Amniotic stem cell (primary cell): ENCODE results near the gene HPX.
"Not testable (repeated sequence)": the region's sequence is repeated elsewhere in the genome, so short reads cannot be mapped to it uniquely, and the experiment has no call there.

Experiments used
- DNase-seq: peaks from one replicate; lab custom pipeline; 2025; lab: John Stamatoyannopoulos, UW

HPX gene

GRCh38 chr11:6414874-6415328 lies 25.9 kb downstream of the HPX start:
- DNase-seq, result no peak

DNA sequence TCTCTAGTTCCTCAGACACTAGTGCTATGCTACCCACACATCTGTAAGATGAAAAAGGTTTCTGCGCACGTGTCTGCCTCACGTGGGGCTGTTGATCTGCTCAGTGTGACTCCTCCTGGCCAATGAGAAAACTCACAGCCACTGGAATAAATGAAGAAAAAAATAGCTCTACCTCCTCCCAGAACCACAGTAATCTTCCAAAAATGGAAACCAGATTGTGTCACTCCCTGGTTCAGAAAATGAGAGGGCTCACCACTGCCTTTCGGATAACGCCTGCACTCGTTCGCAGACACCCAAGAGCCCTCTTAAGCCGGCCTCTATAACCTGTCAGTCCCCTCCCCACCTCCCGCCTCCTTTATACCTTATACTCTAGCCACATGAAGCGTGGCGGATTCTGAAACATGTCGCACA lies 27.0 kb downstream of the HPX start:
- DNase-seq, result no peak

- no peak for DNase-seq
Measured at GRCh38 chr11:6411594-6412031, 29.2 kb downstream of the HPX start.

DNA sequence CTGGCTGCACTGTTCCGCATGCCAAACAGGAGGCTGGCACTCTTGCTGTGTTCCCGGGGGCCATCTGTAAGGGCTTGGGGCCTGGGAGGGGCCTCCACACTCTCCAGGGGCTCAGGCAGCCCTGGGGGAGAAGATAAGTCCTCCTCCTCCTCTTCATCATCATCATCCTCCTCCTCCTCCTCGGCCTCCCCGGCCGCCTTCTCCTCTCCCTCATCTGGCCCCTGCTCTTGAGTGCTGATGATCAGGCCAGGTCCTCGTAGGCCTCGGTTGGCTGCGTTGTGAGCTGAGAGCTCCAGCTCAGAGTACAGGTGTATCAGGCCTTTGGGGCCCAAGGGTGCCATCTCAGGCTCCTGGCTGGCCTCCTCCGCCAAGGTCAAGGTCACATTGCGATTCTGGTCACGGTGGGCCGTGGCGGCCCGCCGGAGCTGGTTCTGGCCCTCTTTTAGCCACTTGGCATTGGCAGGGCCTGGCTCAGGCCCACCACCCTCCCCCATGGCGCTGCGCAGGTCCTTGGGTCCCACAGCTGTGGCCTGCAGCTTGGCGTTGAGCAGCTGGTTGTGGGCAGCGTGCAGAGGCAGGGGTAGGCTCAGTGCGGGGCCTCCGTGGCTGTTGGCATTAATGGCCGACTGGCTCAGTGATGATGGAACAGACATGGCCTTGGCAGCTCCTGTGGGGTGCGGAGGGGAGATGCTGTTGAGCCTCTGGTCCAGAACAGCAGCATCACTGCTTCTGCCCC lies 29.9 kb downstream of the HPX start:
- DNase-seq, result no peak

DNA sequence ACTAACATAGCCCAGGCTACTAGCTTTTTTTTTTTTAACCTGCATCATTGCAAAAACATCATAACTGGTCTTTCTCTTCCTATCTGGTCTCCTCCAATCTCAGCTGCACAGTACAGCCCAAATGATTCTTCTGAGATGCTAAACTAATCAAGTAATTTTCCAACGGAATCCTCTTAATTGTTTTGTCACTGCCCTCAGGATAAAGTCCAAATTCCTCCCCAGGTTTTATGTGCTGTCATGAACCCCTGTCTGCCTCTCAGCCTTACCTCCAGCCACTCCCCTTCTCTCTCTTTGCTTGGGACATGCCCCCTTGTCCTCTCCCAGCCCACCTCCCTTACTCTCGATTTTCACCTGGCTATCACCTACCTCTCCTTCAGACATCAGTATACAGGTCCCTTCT lies 34.4 kb downstream of the HPX start:
- DNase-seq, result no peak

DNA sequence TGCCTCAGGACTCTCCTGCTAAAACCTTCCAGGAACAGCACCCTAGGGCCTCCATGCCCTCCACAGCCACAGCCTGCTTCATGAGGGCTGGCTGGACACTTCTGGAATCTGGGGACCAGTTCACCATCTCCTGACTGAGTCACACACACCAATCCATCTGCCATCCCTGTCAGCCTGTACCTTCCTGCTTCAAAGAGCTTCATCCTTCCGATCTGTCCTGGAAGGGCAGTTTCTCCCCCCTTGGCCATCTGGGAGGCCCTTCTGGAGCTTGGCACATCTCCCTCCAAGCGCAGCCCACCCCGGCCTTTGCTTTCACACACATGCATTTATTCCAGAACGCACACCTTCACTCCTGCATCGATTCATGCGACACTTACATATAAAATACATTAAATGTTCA lies 34.9 kb downstream of the HPX start:
- DNase-seq, result no peak

DNA sequence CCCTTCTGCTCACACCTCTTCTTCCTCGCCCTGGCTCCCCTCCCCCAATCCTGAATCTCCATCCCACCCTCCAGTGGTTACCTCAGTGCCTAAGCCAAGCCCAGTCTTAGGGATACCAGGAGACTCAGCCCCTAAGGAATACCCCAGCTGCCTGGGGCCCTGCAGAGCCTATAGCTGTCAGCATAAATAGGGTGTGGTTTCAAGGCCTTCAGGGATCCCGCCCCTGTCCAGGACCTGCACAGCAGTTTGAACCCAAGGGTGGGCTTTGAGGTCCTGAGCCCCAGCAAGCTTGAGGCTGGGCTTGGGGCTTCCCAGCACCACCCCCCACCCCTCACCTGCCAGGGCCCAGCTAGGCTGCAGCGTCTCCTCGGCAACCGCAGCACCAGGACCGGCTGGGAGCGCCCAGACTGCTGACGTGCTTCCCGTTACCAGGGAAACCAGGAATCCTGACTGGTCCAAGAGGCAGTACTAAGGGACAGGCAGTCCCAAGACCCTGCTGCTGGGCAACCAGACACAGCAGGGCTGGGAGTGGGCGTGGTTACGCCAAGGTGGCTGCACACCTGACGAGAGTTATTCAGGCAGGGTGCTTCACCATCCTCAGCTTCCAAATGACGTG lies 35.6 kb downstream of the HPX start:
- no peak for DNase-seq

DNA sequence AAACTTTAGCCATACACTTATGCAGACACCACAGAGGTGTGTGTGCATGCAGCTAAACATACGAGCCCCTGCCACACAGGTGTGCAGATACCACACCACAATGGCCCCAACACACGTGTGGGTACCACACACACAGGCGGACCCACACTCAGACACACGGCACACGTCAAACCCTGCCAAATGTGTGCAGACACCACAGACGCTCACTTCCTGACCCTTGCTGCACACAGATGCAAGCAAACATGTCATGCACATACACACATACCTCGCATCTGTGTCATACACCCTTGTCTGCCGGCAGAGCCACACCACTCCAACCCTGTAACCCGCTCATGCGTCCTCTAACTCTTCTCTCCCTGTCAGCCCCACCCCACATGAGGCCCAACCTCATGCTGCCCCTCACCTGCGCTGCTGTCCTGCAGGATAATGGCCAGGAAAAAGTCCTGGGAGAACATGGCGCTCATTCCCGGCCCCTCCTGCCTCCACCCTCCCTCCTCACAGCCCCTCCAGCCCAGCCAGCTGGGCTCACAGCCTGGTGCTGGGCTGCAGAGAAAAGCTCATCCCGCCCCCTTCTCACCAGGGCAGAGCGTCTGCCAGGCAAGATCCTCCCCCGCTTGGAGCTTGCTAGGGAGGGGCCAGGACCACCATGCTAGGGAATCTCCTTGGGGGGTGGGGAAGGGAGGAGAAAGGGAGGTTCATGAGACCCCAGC lies 36.3 kb downstream of the HPX start:
- no peak for DNase-seq

DNA sequence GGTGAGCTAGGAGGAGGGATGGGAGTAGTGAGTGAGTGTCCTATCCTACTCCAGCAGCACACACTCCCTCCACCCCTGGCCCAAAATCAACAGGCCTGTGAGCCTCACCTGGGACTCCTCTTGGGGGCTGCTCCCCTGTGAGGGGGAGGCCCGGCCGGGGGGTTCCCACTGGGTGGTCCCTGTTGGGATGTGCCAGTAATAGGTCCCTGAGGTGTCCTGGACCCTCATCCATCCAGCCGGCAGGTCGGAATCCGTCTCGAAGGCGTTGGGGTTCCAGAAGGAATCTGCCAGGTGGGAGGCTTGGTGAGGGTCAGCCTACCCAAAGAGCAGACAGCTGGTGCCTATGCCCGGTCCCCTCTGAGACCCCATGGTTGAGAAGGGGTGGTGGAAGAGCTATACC lies 37.2 kb downstream of the HPX start:
- no peak for DNase-seq

GRCh38 chr11:6402561-6402981 lies 38.2 kb downstream of the HPX start:
- DNase-seq, result no peak

DNA sequence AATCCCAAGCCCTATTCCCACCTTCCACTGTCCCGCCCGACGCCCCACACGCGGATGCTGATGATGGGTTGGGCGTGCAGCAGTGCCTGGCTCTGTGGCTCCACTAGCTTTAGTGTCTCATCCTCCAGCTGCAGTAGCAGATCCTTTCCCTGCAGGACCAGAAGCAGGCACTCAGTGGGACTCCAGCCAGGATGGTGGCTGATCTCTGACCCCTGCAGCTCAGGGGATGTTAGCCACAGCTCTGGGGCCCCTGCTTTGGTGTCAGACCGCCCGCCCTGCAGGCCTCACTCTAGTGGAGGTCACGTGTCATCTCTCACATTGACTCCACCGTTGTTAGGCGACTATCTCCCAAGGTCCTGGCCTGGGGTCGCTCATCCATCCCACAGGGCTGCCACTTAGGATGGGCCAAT lies 38.7 kb downstream of the HPX start:
- no peak for DNase-seq

GRCh38 chr11:6401464-6401863 lies 39.3 kb downstream of the HPX start:
- DNase-seq, result no peak

GRCh38 chr11:6400431-6401345 lies 40.1 kb downstream of the HPX start:
- no peak for DNase-seq

- DNase-seq, result peak; percentile 36
Measured at GRCh38 chr11:6397636-6398035, 43.2 kb downstream of the HPX start.

GRCh38 chr11:6397156-6397555 lies 43.6 kb downstream of the HPX start:
- no peak for DNase-seq

DNA sequence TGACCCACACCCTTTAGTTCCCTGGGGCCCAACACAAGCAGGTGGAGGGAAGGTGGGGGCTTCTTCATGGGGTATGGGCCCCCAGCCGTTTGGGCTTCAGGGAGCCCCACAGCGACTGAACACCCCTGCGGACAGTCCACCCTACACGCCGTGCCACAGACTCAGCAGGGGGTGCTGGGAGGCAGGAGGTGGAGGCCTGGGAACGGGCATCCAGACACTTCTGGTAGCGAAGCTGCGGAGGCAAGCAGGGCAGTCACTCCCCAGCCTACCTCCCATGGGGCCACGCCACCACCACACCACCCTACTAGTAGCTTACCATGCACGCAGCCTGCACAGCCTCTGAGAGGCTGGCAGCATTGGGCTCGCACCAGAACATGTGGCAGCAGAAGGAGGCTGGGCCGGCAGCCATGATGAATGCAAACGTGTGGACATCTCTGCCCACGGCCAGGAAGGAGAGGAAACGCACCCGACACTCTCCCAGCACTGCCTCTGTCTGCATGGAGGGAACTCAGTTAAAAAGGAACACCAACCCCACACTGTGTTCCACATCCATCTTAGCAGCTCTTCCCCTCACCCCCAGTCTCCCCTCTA lies 45.2 kb downstream of the HPX start:
- no peak for DNase-seq

GRCh38 chr11:6393989-6394670 lies 46.7 kb downstream of the HPX start:
- no peak for DNase-seq

- DNase-seq, result not testable (repeated sequence)
Measured at GRCh38 chr11:6392251-6392650, 48.5 kb downstream of the HPX start.

DNA sequence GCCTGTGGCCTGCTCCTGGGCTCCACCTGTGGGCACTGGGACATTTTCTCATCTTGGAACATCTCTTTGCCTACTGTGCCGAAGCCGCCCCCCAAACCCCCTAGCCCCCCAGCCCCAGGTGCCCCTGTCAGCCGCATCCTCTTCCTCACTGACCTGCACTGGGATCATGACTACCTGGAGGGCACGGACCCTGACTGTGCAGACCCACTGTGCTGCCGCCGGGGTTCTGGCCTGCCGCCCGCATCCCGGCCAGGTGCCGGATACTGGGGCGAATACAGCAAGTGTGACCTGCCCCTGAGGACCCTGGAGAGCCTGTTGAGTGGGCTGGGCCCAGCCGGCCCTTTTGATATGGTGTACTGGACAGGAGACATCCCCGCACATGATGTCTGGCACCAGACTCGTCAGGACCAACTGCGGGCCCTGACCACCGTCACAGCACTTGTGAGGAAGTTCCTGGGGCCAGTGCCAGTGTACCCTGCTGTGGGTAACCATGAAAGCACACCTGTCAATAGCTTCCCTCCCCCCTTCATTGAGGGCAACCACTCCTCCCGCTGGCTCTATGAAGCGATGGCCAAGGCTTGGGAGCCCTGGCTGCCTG lies 49.2 kb downstream of the HPX start:
- DNase-seq, result no peak

- DNase-seq, result no peak
Measured at GRCh38 chr11:6390718-6391469, 49.9 kb downstream of the HPX start.
